PC-3 (cell line): ENCODE measurements around the gene EXD3. TPM values are rescaled to one million over a fixed set of nuclear protein-coding genes. Genes with fewer than 3 reads are reported as not detected.

ENCODE experiments used
- ATAC-seq: fragments of 200-7000 bp; cut with Tn5 transposase; 2 replicates; pipeline ENCODE4 v1.9.1; 2020; ENCODE audit warnings: mild to moderate bottlenecking, moderate library complexity
- BruUV-seq: library from RNA; stranded (reverse); fragments of 400-500 nt; replicated peaks from 2 replicates; lab custom pipeline; 2021; lab: Mats Ljungman, UMichigan
- CTCF ChIA-PET: fragments of 300-600 bp; sonication (Branson Sonifier 250); formaldehyde crosslinking; loops from one replicate; lab custom pipeline; 2022; ENCODE audit warnings: antibody characterized with exemption; lab: Charles Lee
- POLR2A ChIA-PET: fragments of 300-600 bp; sonication (Branson Sonifier 250); formaldehyde crosslinking; loops from one replicate; lab custom pipeline; 2022; ENCODE audit warnings: antibody characterized with exemption; ENCODE audit not compliant: unreplicated experiment; lab: Charles Lee
- DNase-seq: peaks from one replicate; pipeline ENCODE4 v3.0.0-alpha.2; 2015
- H2AFZ ChIP-seq: fragments of 300-600 bp; sonication (generic); 2 replicates; pipeline ENCODE4 v1.6.0; 2016; ENCODE audit warnings: antibody characterized with exemption, low read length
- H3F3A ChIP-seq: fragments of 300-600 bp; sonication (generic); one replicate; pipeline ENCODE4 v1.6.0; 2017; ENCODE audit warnings: antibody characterized with exemption, low read length, control low read depth, mild to moderate bottlenecking; ENCODE audit not compliant: unreplicated experiment
- H3K27ac ChIP-seq: fragments of 300-600 bp; sonication (generic); 2 replicates; pipeline ENCODE4 v1.5.1; 2016; ENCODE audit warnings: mild to moderate bottlenecking, low read length
- H3K27me3 ChIP-seq: fragments of 300-600 bp; sonication (generic); 2 replicates; pipeline ENCODE4 v1.6.1; 2016; ENCODE audit warnings: low read length, mixed read lengths
- H3K36me3 ChIP-seq: fragments of 300-600 bp; sonication (generic); 2 replicates; pipeline ENCODE4 v1.6.1; 2016; ENCODE audit warnings: low read depth, mixed run types, low read length, mixed read lengths
- H3K4me1 ChIP-seq: fragments of 300-600 bp; sonication (generic); 2 replicates; pipeline ENCODE4 v1.5.1; 2016; ENCODE audit warnings: low read length; ENCODE audit not compliant: insufficient read depth
- H3K4me2 ChIP-seq: fragments of 300-600 bp; sonication (generic); 2 replicates; pipeline ENCODE4 v1.6.0; 2016; ENCODE audit warnings: low read length
- H3K4me3 ChIP-seq: fragments of 300-600 bp; sonication (generic); 2 replicates; pipeline ENCODE4 v1.5.1; 2016; ENCODE audit warnings: mild to moderate bottlenecking, low read length, mixed read lengths
- H3K79me2 ChIP-seq: fragments of 300-600 bp; sonication (generic); 2 replicates; pipeline ENCODE4 v1.6.1; 2017; ENCODE audit warnings: low read length, mixed read lengths
- H3K9ac ChIP-seq: fragments of 300-600 bp; sonication (generic); 2 replicates; pipeline ENCODE4 v1.6.0; 2016; ENCODE audit warnings: mild to moderate bottlenecking, low read length
- H3K9me2 ChIP-seq: fragments of 300-600 bp; sonication (generic); replicated peaks from 2 replicates; pipeline ENCODE4 v1.6.1; 2016; ENCODE audit warnings: mixed run types, low read length, mixed read lengths
- H3K9me3 ChIP-seq: fragments of 300-600 bp; sonication (generic); 2 replicates; pipeline ENCODE4 v1.6.1; 2016; ENCODE audit warnings: low read length, mixed read lengths
- H4K20me1 ChIP-seq: fragments of 300-600 bp; sonication (generic); 2 replicates; pipeline ENCODE4 v1.6.1; 2016; ENCODE audit warnings: low read length, mixed read lengths
- CTCF ChIP-seq: fragments of 300-600 bp; sonication (generic); conservative IDR thresholded peaks from 2 replicates; pipeline ENCODE4 v1.5.1; 2017; ENCODE audit warnings: antibody characterized with exemption, low read depth, mild to moderate bottlenecking, low read length
- EZH2 ChIP-seq: fragments of 300-600 bp; sonication (generic); IDR thresholded peaks from one replicate; pipeline ENCODE4 v1.6.1; 2017; ENCODE audit warnings: antibody characterized with exemption, mild to moderate bottlenecking, low read length; ENCODE audit not compliant: unreplicated experiment
- EZH2phosphoT487 ChIP-seq: fragments of 300-600 bp; sonication (generic); IDR thresholded peaks from 2 replicates; pipeline ENCODE4 v1.6.1; 2018; ENCODE audit warnings: mild to moderate bottlenecking, antibody characterized with exemption, low read length, borderline replicate concordance
- intact Hi-C: fragments of 100-400 bp; cut with micrococcal nuclease; formaldehyde crosslinking; loops from 2 replicates; pipeline ENCODE4 v1.9.0; 2023
- total RNA-seq: library from RNA; depleted of rRNA; stranded (reverse); fragments of >200 nt; gene quantifications from 2 replicates; pipeline ENCODE4 v1.2.3, GENCODE V29; 2014

The EXD3 gene
- total RNA-seq, 1 experiment from 2014 or later, result 1.9 TPM

DNA sequence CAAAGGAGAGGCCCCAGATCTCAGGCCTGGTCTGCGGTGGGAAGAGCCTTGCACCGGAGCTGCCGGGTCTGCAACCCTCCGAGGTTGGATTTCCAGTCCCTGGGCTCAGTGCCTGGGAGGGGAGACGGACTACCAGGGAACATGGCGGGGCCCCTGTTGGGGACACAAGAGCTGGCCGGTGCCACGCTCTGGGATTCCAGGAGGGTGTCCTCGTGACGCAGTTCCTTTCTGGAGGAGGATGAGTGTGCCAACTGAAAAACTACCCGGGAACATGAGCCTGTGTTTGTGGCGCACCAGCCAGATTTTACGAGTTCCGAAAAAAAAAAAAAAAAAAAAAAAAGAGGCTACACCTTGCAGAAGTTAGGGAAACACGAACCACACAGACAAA is 129.9 kb downstream of the EXD3 start:
- TSS peak; percentile 15 for BruUV-seq
- Histone ChIP-seq H3K27me3 (no peaks in the 10 kb centered on the region), H3F3A (no peaks in the 10 kb centered on the region), H3K36me3 (no peaks in the 10 kb centered on the region), H3K9ac (no peak overlapping the region), H3K4me2 (peak overlapping the region; percentile 77; the same call in 1 of the 2 replicates), H3K4me3 (no peak overlapping the region), H3K4me1 (peaks cover 7% of the 10 kb centered on the region; the same call in 1 of the 2 replicates), H2AFZ (0 out of 2 replicates have a peak overlapping the region, but pooled peaks have one; percentile 89), H3K27ac (no peak overlapping the region), H4K20me1 (no peaks in the 10 kb centered on the region), H3K79me2 (no peaks in the 10 kb centered on the region), H3K9me3 (no peaks in the 10 kb centered on the region), H3K9me2 (no peaks in the 10 kb centered on the region)
- CTCF ChIA-PET, result interaction anchor here (0.6 kb wide), 1 partner anchor 163 kb away, joined by 3 read pairs; no protein-coding TSS in a partner anchor
- no peak for TF ChIP-seq CTCF
- TF ChIP-seq EZH2, result no peak
- no peak for TF ChIP-seq EZH2phosphoT487
- no peak for DNase-seq
- POLR2A ChIA-PET, result no interaction called here
- intact Hi-C loops, result no loop called here
- no peak for ATAC-seq

DNA sequence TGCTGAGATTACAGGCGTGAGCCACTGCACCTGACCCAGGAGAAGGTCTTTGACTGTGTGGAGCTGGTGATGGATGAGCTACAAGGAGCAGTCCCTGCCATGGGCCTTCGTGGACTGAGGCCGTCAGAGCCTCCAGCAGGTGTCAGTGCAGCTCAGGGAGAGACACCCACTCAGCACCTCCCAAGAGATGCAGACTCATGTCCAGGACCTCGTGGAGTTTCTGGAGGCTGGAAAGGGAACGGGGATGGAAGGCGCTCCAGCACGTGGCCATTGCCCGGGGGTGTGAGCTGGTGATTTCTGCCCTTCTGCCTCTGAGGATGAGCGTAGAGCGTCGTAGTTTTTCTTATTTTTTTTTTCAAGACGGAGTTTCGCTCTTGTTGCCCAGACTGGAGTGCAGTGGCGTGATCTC is 136.0 kb downstream of the EXD3 start:
- no peaks in the 10 kb centered on the region for H3K9me3 ChIP-seq
- CTCF ChIA-PET, result interaction anchor here (0.5 to 1.2 kb wide), 9 partner anchors 9 to 318 kb away, joined by 3 to 5 read pairs (median 4); partner anchors contain the start of genes ARRDC1, MRPL41, NRARP and TOR4A
- no peak overlapping the region for H3K9ac ChIP-seq
- no peaks in the 10 kb centered on the region for H3F3A ChIP-seq
- no peak overlapping the region for H3K4me3 ChIP-seq
- no peaks in the 10 kb centered on the region for H3K36me3 ChIP-seq
- TF ChIP-seq EZH2, result no peak
- TF ChIP-seq CTCF, result peak; percentile 70
- POLR2A ChIA-PET, result interaction anchor here (0.7 kb wide), 1 partner anchor 10 kb away, joined by 3 read pairs; the partner anchor contains the start of gene TOR4A
- H3K4me1 ChIP-seq, result no peaks in the 10 kb centered on the region
- H3K4me2 ChIP-seq, result no peak overlapping the region
- no peaks in the 10 kb centered on the region for H3K27me3 ChIP-seq
- no peaks in the 10 kb centered on the region for H4K20me1 ChIP-seq
- DNase-seq (peak; percentile 72), ATAC-seq (peak; percentile 100)
- H3K79me2 ChIP-seq, result no peaks in the 10 kb centered on the region
- H2AFZ ChIP-seq, result no peak overlapping the region
- H3K9me2 ChIP-seq, result no peaks in the 10 kb centered on the region
- no TSS peak for BruUV-seq
- intact Hi-C loops, result loop anchor here (5.0 kb wide), 1 partner anchor 160 kb away; no protein-coding TSS in a partner anchor
- no peak overlapping the region for H3K27ac ChIP-seq

DNA sequence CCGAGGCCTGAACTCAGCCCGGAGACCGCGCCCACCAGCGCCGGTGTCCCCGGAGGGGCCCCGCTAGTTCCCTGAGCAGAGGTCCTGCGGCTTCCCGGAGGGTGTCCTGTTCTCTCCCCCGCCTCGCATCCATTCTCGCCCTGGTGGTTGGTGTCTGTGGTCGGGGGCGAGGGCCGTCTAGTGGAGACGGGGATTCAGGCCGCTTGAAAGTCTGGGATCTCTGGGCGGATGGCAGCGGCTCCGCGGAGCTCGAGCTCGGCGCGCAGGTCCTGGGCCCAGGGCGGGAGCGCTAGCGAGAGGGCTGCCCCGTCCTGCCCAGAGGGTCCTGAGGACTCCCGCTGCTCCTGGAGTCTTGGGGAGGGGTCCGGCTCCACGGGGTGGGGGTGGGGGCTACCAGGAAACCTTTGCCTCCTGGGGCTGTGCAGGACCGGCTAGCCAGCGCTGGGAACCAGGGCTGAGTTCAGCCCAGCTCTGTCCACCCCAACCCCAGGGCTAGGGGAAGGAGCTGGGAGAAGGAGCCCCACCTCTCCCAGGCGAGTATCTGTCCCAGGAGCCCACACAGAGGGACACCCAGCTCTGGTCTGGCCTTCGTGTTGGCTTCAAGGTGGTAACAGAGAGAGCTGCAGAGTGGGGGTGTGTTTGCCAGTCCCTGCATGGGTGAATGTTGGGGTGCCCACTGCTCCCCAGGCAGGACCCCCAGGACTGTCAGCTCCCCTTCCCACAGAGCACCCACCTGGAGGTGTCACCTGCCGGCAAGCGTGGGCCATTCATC is 141.4 kb downstream of the EXD3 start:
- H3K9me2 ChIP-seq, result no peaks in the 10 kb centered on the region
- no peaks in the 10 kb centered on the region for H3K27me3 ChIP-seq
- no peak for DNase-seq
- H3K79me2 ChIP-seq, result peaks cover 19% of the 10 kb centered on the region
- TF ChIP-seq EZH2phosphoT487 (no peak), CTCF (no peak), EZH2 (no peak)
- POLR2A ChIA-PET, result no interaction called here
- no peak overlapping the region for H3K9ac ChIP-seq
- H3K27ac ChIP-seq, result no peak overlapping the region
- ATAC-seq, result no peak
- peaks cover 12% of the 10 kb centered on the region for H3K4me1 ChIP-seq
- H2AFZ ChIP-seq, result no peak overlapping the region
- H3K36me3 ChIP-seq, result no peaks in the 10 kb centered on the region
- intact Hi-C loops, result no loop called here
- CTCF ChIA-PET, result no interaction called here
- no peak overlapping the region for H3K4me2 ChIP-seq
- no peaks in the 10 kb centered on the region for H4K20me1 ChIP-seq
- no peaks in the 10 kb centered on the region for H3F3A ChIP-seq
- no TSS peak for BruUV-seq
- no peaks in the 10 kb centered on the region for H3K9me3 ChIP-seq
- no peak overlapping the region for H3K4me3 ChIP-seq
